ENCODE measurements around the gene SIRPB2. TPM values are rescaled to one million over a fixed set of nuclear protein-coding genes. Genes with fewer than 3 reads are reported as not detected.

SIRPB2 gene
- not detected in 2 replicates for total RNA-seq

GRCh38 chr20:1491281-1491840 lies at the start of gene SIRPB2:
SIRPB2 (minus strand) TSS chr20:1491420; CDS start chr20:1491359, 61 bp downstream.

GRCh38 chr20:1466211-1467081 lies 24.8 kb downstream of the SIRPB2 start, which contains the start of gene NSFL1C:
NSFL1C (minus strand) TSS chr20:1466849; CDS start chr20:1466824, 25 bp downstream.

Other genes with a start within 250 kb of the SIRPB2 start
- 6.8 and 8.6 TPM in 2 replicates for gene SNPH, start 225.1 kb downstream of the SIRPB2 start, total RNA-seq
- 0.65 and 2.3 TPM in 2 replicates for gene SDCBP2, start 162.3 kb downstream of the SIRPB2 start, total RNA-seq
- 99.5 and 139 TPM in 2 replicates for gene FKBP1A, start 98.4 kb downstream of the SIRPB2 start, total RNA-seq
- 29.5 and 33.7 TPM in 2 replicates for gene NSFL1C, start 24.6 kb downstream of the SIRPB2 start, total RNA-seq
- not detected in 2 replicates for gene SIRPD, start 66.3 kb upstream of the SIRPB2 start, total RNA-seq
- gene SIRPB1, start 128.6 kb upstream of the SIRPB2 start, total RNA-seq, result 4.1 and 6.2 TPM in 2 replicates
- not detected in 2 replicates for gene SIRPG, start 166.4 kb upstream of the SIRPB2 start, total RNA-seq